ENCODE data around the gene TAC3.
"Not testable (repeated sequence)": the region's sequence is repeated elsewhere in the genome, so short reads cannot be mapped to it uniquely, and the experiment has no call there.

TAC3 gene

GRCh38 chr12:56979628-56980027 is 36.7 kb downstream of the TAC3 start:
- H3K4me3 ChIP-seq (ENCODE audit: low read depth, low read length): no peak overlapping the region
- TF ChIP-seq MYC (IDR thresholded peaks at IDR 0.05; ENCODE audit: low read depth, low read length): no peak
- no peak for TF ChIP-seq CTCF (IDR thresholded peaks at IDR 0.05; ENCODE audit: low read depth, low read length)
- no peak for TF ChIP-seq POLR2A (IDR thresholded peaks at IDR 0.05; ENCODE audit: extremely low read depth, insufficient read length)
- TF ChIP-seq MAX (IDR thresholded peaks at IDR 0.05; ENCODE audit: low read depth, low read length): no peak
- no peak for DNase-seq (ENCODE audit: low read depth)

GRCh38 chr12:56978397-56979138 is 37.8 kb downstream of the TAC3 start:
- TF ChIP-seq MYC (IDR thresholded peaks at IDR 0.05; ENCODE audit: low read depth, low read length): no peak
- TF ChIP-seq CTCF (IDR thresholded peaks at IDR 0.05; ENCODE audit: low read depth, low read length): no peak
- TF ChIP-seq MAX (IDR thresholded peaks at IDR 0.05; ENCODE audit: low read depth, low read length): no peak
- no peak for TF ChIP-seq POLR2A (IDR thresholded peaks at IDR 0.05; ENCODE audit: extremely low read depth, insufficient read length)
- H3K4me3 ChIP-seq (ENCODE audit: low read depth, low read length): no peak overlapping the region
- no peak for DNase-seq (ENCODE audit: low read depth)

GRCh38 chr12:56977361-56977760 is 39.0 kb downstream of the TAC3 start:
- DNase-seq (ENCODE audit: low read depth): not testable (repeated sequence)

GRCh38 chr12:56974224-56974623 is 42.1 kb downstream of the TAC3 start:
- DNase-seq (ENCODE audit: low read depth); H3K4me3 ChIP-seq (ENCODE audit: low read depth, low read length): not testable (repeated sequence)

More at GRCh38 chr12:56977361-56977760, 39.0 kb downstream of the TAC3 start:
- H3K4me3 ChIP-seq (ENCODE audit: low read depth, low read length): not testable (repeated sequence)

GRCh38 chr12:56968910-56969309 is 47.4 kb downstream of the TAC3 start:
- not testable (repeated sequence) for DNase-seq (ENCODE audit: low read depth); H3K4me3 ChIP-seq (ENCODE audit: low read depth, low read length)

- not testable (repeated sequence) for H3K4me3 ChIP-seq (ENCODE audit: low read depth, low read length); DNase-seq (ENCODE audit: low read depth)
These were observed 50.2 kb downstream of the TAC3 start for GRCh38 chr12:56965997-56966642.

GRCh38 chr12:56965124-56965523 is 51.2 kb downstream of the TAC3 start:
- DNase-seq (ENCODE audit: low read depth); H3K4me3 ChIP-seq (ENCODE audit: low read depth, low read length): not testable (repeated sequence)

- not testable (repeated sequence) for DNase-seq (ENCODE audit: low read depth)
These were observed 52.8 kb downstream of the TAC3 start for GRCh38 chr12:56963557-56963956.

GRCh38 chr12:56962247-56962646 is 54.1 kb downstream of the TAC3 start:
- DNase-seq (ENCODE audit: low read depth); H3K4me3 ChIP-seq (ENCODE audit: low read depth, low read length): not testable (repeated sequence)

More at GRCh38 chr12:56963557-56963956, 52.8 kb downstream of the TAC3 start:
- not testable (repeated sequence) for H3K4me3 ChIP-seq (ENCODE audit: low read depth, low read length)

Measured in NB4 (cell line).